Measurements from ENCODE around the gene PLCB1.

Gene PLCB1

GRCh38 chr20:8535403-8536261 is 403.6 kb downstream of the PLCB1 start:
- no peak overlapping the region for H3K4me3 Mint-ChIP-seq

GRCh38 chr20:8536262-8536618 is 404.2 kb downstream of the PLCB1 start:
- Mint-ChIP-seq H3K36me3 (no peaks in the 10 kb centered on the region), H3K9me3 (no peaks in the 10 kb centered on the region), H3K27me3 (no peaks in the 10 kb centered on the region), H3K4me1 (no peaks in the 10 kb centered on the region), H3K27ac (no peak overlapping the region), H3K4me3 (no peak overlapping the region)
- CTCF ChIA-PET, result no interaction called here
- DNase-seq, result no peak

More at GRCh38 chr20:8535403-8536261, 403.6 kb downstream of the PLCB1 start:
- Mint-ChIP-seq H3K36me3 (no peaks in the 10 kb centered on the region), H3K9me3 (no peaks in the 10 kb centered on the region), H3K27me3 (no peaks in the 10 kb centered on the region), H3K27ac (no peak overlapping the region), H3K4me1 (no peaks in the 10 kb centered on the region)
- CTCF ChIA-PET, result no interaction called here
- DNase-seq, result no peak

- Mint-ChIP-seq H3K9me3 (no peaks in the 10 kb centered on the region), H3K36me3 (no peaks in the 10 kb centered on the region), H3K27ac (no peak overlapping the region), H3K4me1 (no peaks in the 10 kb centered on the region), H3K4me3 (no peak overlapping the region), H3K27me3 (no peaks in the 10 kb centered on the region)
- CTCF ChIA-PET, result no interaction called here
- no peak for DNase-seq
Measured at GRCh38 chr20:8540466-8540865, 408.4 kb downstream of the PLCB1 start.

GRCh38 chr20:8542110-8542486 is 410.0 kb downstream of the PLCB1 start:
- no peaks in the 10 kb centered on the region for H3K27me3 Mint-ChIP-seq
- no peak for DNase-seq
- no peak overlapping the region for H3K27ac Mint-ChIP-seq
- no peaks in the 10 kb centered on the region for H3K4me1 Mint-ChIP-seq
- H3K4me3 Mint-ChIP-seq, result no peak overlapping the region
- no peaks in the 10 kb centered on the region for H3K9me3 Mint-ChIP-seq
- CTCF ChIA-PET, result no interaction called here
- no peaks in the 10 kb centered on the region for H3K36me3 Mint-ChIP-seq

GRCh38 chr20:8545212-8545611 is 413.1 kb downstream of the PLCB1 start:
- no peaks in the 10 kb centered on the region for H3K36me3 Mint-ChIP-seq
- CTCF ChIA-PET, result no interaction called here

GRCh38 chr20:8547035-8547650 is 415.1 kb downstream of the PLCB1 start:
- no peak overlapping the region for H3K27ac Mint-ChIP-seq
- no peaks in the 10 kb centered on the region for H3K27me3 Mint-ChIP-seq
- H3K9me3 Mint-ChIP-seq, result no peaks in the 10 kb centered on the region
- DNase-seq, result no peak
- CTCF ChIA-PET, result no interaction called here
- H3K4me1 Mint-ChIP-seq, result no peaks in the 10 kb centered on the region
- H3K36me3 Mint-ChIP-seq, result no peaks in the 10 kb centered on the region
- H3K4me3 Mint-ChIP-seq, result no peak overlapping the region

More at GRCh38 chr20:8545212-8545611, 413.1 kb downstream of the PLCB1 start:
- H3K9me3 Mint-ChIP-seq, result no peaks in the 10 kb centered on the region
- H3K27ac Mint-ChIP-seq, result no peak overlapping the region
- no peaks in the 10 kb centered on the region for H3K27me3 Mint-ChIP-seq
- DNase-seq, result no peak
- no peaks in the 10 kb centered on the region for H3K4me1 Mint-ChIP-seq
- H3K4me3 Mint-ChIP-seq, result no peak overlapping the region

GRCh38 chr20:8547968-8548588 is 416.0 kb downstream of the PLCB1 start:
- CTCF ChIA-PET, result no interaction called here
- H3K27me3 Mint-ChIP-seq, result no peaks in the 10 kb centered on the region
- no peak for DNase-seq
- no peaks in the 10 kb centered on the region for H3K4me1 Mint-ChIP-seq
- H3K36me3 Mint-ChIP-seq, result no peaks in the 10 kb centered on the region
- H3K9me3 Mint-ChIP-seq, result no peaks in the 10 kb centered on the region
- no peak overlapping the region for H3K4me3 Mint-ChIP-seq
- no peak overlapping the region for H3K27ac Mint-ChIP-seq

- DNase-seq, result no peak
- no peaks in the 10 kb centered on the region for H3K36me3 Mint-ChIP-seq
- CTCF ChIA-PET, result no interaction called here
- H3K4me1 Mint-ChIP-seq, result no peaks in the 10 kb centered on the region
- H3K9me3 Mint-ChIP-seq, result no peaks in the 10 kb centered on the region
- H3K4me3 Mint-ChIP-seq, result no peak overlapping the region
- H3K27me3 Mint-ChIP-seq, result no peaks in the 10 kb centered on the region
- no peak overlapping the region for H3K27ac Mint-ChIP-seq
Measured at GRCh38 chr20:8549192-8549591, 417.1 kb downstream of the PLCB1 start.

- CTCF ChIA-PET, result no interaction called here
- H3K27ac Mint-ChIP-seq, result no peak overlapping the region
- no peaks in the 10 kb centered on the region for H3K4me1 Mint-ChIP-seq
- DNase-seq, result no peak
- H3K27me3 Mint-ChIP-seq, result no peaks in the 10 kb centered on the region
- H3K36me3 Mint-ChIP-seq, result no peaks in the 10 kb centered on the region
- H3K4me3 Mint-ChIP-seq, result no peak overlapping the region
- H3K9me3 Mint-ChIP-seq, result peaks cover 5% of the 10 kb centered on the region
Measured at GRCh38 chr20:8557711-8558110, 425.6 kb downstream of the PLCB1 start.

- Mint-ChIP-seq H3K4me3 (no peak overlapping the region), H3K27ac (no peak overlapping the region), H3K9me3 (peaks cover 3% of the 10 kb centered on the region), H3K36me3 (no peaks in the 10 kb centered on the region), H3K4me1 (no peaks in the 10 kb centered on the region), H3K27me3 (no peaks in the 10 kb centered on the region)
- DNase-seq, result no peak
- CTCF ChIA-PET, result no interaction called here
Measured at GRCh38 chr20:8562356-8562755, 430.3 kb downstream of the PLCB1 start.

GRCh38 chr20:8568075-8568474 is 436.0 kb downstream of the PLCB1 start:
- no peak for DNase-seq
- CTCF ChIA-PET, result no interaction called here
- no peaks in the 10 kb centered on the region for H3K36me3 Mint-ChIP-seq
- H3K27ac Mint-ChIP-seq, result no peak overlapping the region
- H3K4me1 Mint-ChIP-seq, result no peaks in the 10 kb centered on the region
- no peaks in the 10 kb centered on the region for H3K27me3 Mint-ChIP-seq
- no peak overlapping the region for H3K4me3 Mint-ChIP-seq
- H3K9me3 Mint-ChIP-seq, result peaks cover 5% of the 10 kb centered on the region

GRCh38 chr20:8569766-8570165 is 437.7 kb downstream of the PLCB1 start:
- Mint-ChIP-seq H3K4me3 (no peak overlapping the region), H3K36me3 (no peaks in the 10 kb centered on the region), H3K4me1 (no peaks in the 10 kb centered on the region), H3K27me3 (no peaks in the 10 kb centered on the region), H3K9me3 (peaks cover 5% of the 10 kb centered on the region), H3K27ac (no peak overlapping the region)
- CTCF ChIA-PET, result no interaction called here
- DNase-seq, result no peak

- no peaks in the 10 kb centered on the region for H3K27me3 Mint-ChIP-seq
- no peaks in the 10 kb centered on the region for H3K36me3 Mint-ChIP-seq
- no peak overlapping the region for H3K4me3 Mint-ChIP-seq
- H3K9me3 Mint-ChIP-seq, result peaks cover 2% of the 10 kb centered on the region
- no peaks in the 10 kb centered on the region for H3K4me1 Mint-ChIP-seq
- CTCF ChIA-PET, result no interaction called here
- no peak for DNase-seq
- no peak overlapping the region for H3K27ac Mint-ChIP-seq
Measured at GRCh38 chr20:8571611-8572010, 439.5 kb downstream of the PLCB1 start.

- H3K4me3 Mint-ChIP-seq, result no peak overlapping the region
- peaks cover 2% of the 10 kb centered on the region for H3K9me3 Mint-ChIP-seq
- CTCF ChIA-PET, result no interaction called here
- no peaks in the 10 kb centered on the region for H3K36me3 Mint-ChIP-seq
- no peaks in the 10 kb centered on the region for H3K27me3 Mint-ChIP-seq
- no peaks in the 10 kb centered on the region for H3K4me1 Mint-ChIP-seq
- DNase-seq, result no peak
- H3K27ac Mint-ChIP-seq, result no peak overlapping the region
Measured at GRCh38 chr20:8573686-8574085, 441.6 kb downstream of the PLCB1 start.

- CTCF ChIA-PET, result no interaction called here
- Mint-ChIP-seq H3K4me1 (no peaks in the 10 kb centered on the region), H3K36me3 (no peaks in the 10 kb centered on the region), H3K9me3 (peaks cover 2% of the 10 kb centered on the region), H3K27ac (no peak overlapping the region), H3K27me3 (no peaks in the 10 kb centered on the region), H3K4me3 (no peak overlapping the region)
- no peak for DNase-seq
Measured at GRCh38 chr20:8575114-8575513, 443.0 kb downstream of the PLCB1 start.

All from activated naive CD4-positive, alpha-beta T cell treated with anti-CD3 and anti-CD28 coated beads, Interleukin-2, amount 10 ng/mL, durations not matched to agents 7 days and 5 days (primary cell).